ENCODE measurements around the gene RBFOX2. TPM values are rescaled to one million over a fixed set of nuclear protein-coding genes. Genes with fewer than 3 reads are reported as not detected.

The RBFOX2 gene, protein sequence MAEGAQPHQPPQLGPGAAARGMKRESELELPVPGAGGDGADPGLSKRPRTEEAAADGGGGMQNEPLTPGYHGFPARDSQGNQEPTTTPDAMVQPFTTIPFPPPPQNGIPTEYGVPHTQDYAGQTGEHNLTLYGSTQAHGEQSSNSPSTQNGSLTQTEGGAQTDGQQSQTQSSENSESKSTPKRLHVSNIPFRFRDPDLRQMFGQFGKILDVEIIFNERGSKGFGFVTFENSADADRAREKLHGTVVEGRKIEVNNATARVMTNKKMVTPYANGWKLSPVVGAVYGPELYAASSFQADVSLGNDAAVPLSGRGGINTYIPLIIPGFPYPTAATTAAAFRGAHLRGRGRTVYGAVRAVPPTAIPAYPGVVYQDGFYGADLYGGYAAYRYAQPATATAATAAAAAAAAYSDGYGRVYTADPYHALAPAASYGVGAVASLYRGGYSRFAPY
- polyA plus RNA-seq (2011; rRNA removed) (65.3 and 77.7 TPM in 2 replicates), polyA plus RNA-seq (2017; fragmentation: RNase III; extraction: RNeasy Plus Mini Kit Qiagen cat#74134 plus additional on column Dnase treatment) (30.3 to 32.0 TPM (median 30.4 TPM) in 3 replicates), polyA minus RNA-seq (2011; rRNA and poly(A)+ RNA removed) (110 and 111 TPM in 2 replicates)
- polyA plus RNA-seq (2012; cell fraction: cytosol; rRNA removed), result 47.3 and 52.3 TPM in 2 replicates
- polyA plus RNA-seq (2012; cell fraction: nucleus; rRNA removed), result 57.8 and 60.0 TPM in 2 replicates

DNA sequence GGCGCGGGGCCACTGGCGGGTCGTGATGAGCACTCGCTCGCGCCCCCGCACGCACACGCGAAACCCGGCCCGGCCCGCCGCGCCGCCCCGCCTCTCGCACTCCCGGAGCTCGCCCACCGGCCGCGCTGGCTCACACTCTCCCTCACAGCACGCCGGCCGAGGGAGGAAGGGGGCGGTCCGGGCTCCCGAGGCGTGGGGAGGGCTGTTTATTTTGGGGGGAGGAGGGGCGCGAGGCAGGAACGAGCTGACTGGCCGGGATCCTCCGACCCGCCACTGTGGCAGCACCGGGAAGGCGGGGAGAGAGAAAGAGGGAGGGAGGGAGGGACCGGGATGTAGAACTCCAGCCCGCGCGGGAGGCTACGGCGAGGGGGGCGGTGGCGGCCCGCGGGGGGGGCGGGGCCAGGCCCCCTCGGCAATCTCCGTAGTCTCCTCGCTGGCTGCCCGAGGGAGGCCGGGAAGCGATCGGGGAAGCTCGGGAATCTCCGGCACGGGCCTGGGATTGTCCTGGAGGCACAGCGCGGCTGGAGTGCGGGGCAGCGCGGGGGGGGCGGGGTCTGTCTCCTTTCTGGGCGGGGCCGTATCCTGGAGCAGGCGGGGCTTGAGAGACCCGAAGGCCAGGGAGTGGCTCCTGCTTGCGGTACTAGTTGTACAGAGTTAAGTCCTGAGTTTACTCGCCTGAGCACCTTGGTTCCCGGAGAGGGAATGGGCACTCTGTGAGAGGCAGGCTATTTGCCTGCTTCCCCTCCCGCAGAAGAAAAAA, at the start of gene RBFOX2:
RBFOX2 (minus strand) TSS at position 179 of the 760 bp plus-strand sequence. CDS start 399 bp downstream, outside the sequence.
- POLR2A ChIA-PET, result interaction anchor here (0.6 to 2.5 kb wide), 17 partner anchors 8 to 401 kb away, joined by 3 to 27 read pairs (median 5); no protein-coding TSS in a partner anchor
- WGBS (ENCODE audit: missing lambda C conversion rate), result 0% methylated on average over 1 of the region's 74 CpGs
- FAIRE-seq, result no peak
- H3K4me1 ChIP-seq, result peaks cover 12% of the 10 kb centered on the region; the same call in 2 of the 3 replicates
- peak; percentile 88 to 91 for DNase-seq (ENCODE audit: low read depth in 1 of 2, low spot score in 1 of 2)
- peak; percentile 70 to 82; a peak in 4 of 5 replicates for TF ChIP-seq JUN (IDR thresholded peaks at IDR 0.05)
- TF ChIP-seq, protein P1, sequence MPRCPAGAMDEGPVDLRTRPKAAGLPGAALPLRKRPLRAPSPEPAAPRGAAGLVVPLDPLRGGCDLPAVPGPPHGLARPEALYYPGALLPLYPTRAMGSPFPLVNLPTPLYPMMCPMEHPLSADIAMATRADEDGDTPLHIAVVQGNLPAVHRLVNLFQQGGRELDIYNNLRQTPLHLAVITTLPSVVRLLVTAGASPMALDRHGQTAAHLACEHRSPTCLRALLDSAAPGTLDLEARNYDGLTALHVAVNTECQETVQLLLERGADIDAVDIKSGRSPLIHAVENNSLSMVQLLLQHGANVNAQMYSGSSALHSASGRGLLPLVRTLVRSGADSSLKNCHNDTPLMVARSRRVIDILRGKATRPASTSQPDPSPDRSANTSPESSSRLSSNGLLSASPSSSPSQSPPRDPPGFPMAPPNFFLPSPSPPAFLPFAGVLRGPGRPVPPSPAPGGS (IDR thresholded peaks at IDR 0.05), result peak; percentile 61; the same call in 1 of the 3 replicates
- TF ChIP-seq POLR2A (IDR thresholded peaks at IDR 0.05; ENCODE audit: low read length), result peak; percentile 48
- TF ChIP-seq, protein P2, sequence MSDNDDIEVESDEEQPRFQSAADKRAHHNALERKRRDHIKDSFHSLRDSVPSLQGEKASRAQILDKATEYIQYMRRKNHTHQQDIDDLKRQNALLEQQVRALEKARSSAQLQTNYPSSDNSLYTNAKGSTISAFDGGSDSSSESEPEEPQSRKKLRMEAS (IDR thresholded peaks at IDR 0.05), result peak; percentile 37; the same call in 1 of the 2 replicates
- no peak for TF ChIP-seq FOSB (CRISPR knock-in tag; IDR thresholded peaks at IDR 0.05)
- CTCF ChIA-PET, result interaction anchor here (1.0 to 6.9 kb wide), 5 partner anchors 33 to 107 kb away, joined by 3 to 41 read pairs (median 3); no protein-coding TSS in a partner anchor
- H3K27ac ChIP-seq, result peak within 1 kb of the TSS; percentile 94 to 99
- peak; percentile 88 to 96 for ATAC-seq
- H3K4me2 ChIP-seq, result peak within 1 kb of the TSS; percentile 93
- peak within 1 kb of the TSS; percentile 98 for H3K4me3 ChIP-seq
- H3K9me3 ChIP-seq, result no peaks in the 10 kb centered on the region

DNA sequence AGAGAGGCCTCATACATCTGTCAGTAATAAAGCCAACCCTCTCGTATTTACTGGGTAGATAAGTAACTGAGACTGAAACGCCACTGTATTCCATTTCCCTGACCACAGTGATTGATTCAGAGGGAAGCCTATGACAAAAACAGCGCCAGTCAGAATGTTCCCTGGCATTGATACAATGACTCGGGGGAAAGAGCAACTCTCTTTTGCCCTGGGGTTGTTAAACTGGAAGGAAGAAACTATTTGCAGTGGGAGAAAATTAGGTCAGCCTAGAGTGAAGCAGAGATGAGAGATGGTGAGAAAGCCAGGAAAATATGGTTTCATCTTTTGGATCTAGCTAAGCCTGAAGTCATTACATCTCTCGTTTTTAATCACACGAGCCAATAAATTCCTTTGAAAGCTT, 48.6 kb upstream of the RBFOX2 start:
- ChIA-PET POLR2A (no interaction called here), CTCF (interaction anchor here (0.7 to 8.2 kb wide), 2 partner anchors 12 to 45 kb away, joined by 4 to 66 read pairs; no protein-coding TSS in a partner anchor)
- TF ChIP-seq HEYL (CRISPR knock-in tag; IDR thresholded peaks at IDR 0.05) (no peak), GATA3 (IDR thresholded peaks at IDR 0.05; ENCODE audit: borderline replicate concordance) (no peak), ZC3H11A (IDR thresholded peaks at IDR 0.05) (no peak), JUNB (IDR thresholded peaks at IDR 0.05) (no peak), PHF8 (IDR thresholded peaks at IDR 0.05; ENCODE audit: borderline replicate concordance, low read depth) (no peak), KDM1A (IDR thresholded peaks at IDR 0.05; ENCODE audit: low read depth) (no peak), NR3C1 (IDR thresholded peaks at IDR 0.05) (no peak), POLR2A (IDR thresholded peaks at IDR 0.05; ENCODE audit: low read length) (no peak), TP53 (CRISPR knock-in tag; IDR thresholded peaks at IDR 0.05) (no peak), EHMT2 (IDR thresholded peaks at IDR 0.05; ENCODE audit: low read depth) (no peak), HOXB13 (CRISPR knock-in tag; IDR thresholded peaks at IDR 0.05; ENCODE audit: low read depth) (no peak), CBX2 (IDR thresholded peaks at IDR 0.05; ENCODE audit: borderline replicate concordance, low read depth) (no peak), FOXS1 (CRISPR knock-in tag; IDR thresholded peaks at IDR 0.05) (no peak), MAZ (IDR thresholded peaks at IDR 0.05; ENCODE audit: borderline replicate concordance, low read depth, low read length) (no peak), ESRRA (IDR thresholded peaks at IDR 0.05; ENCODE audit: borderline replicate concordance, low read length) (no peak)
- TF ChIP-seq, protein P3, sequence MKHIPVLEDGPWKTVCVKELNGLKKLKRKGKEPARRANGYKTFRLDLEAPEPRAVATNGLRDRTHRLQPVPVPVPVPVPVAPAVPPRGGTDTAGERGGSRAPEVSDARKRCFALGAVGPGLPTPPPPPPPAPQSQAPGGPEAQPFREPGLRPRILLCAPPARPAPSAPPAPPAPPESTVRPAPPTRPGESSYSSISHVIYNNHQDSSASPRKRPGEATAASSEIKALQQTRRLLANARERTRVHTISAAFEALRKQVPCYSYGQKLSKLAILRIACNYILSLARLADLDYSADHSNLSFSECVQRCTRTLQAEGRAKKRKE (CRISPR knock-in tag; IDR thresholded peaks at IDR 0.05; ENCODE audit: low read depth), result no peak
- TF ChIP-seq, protein P4, sequence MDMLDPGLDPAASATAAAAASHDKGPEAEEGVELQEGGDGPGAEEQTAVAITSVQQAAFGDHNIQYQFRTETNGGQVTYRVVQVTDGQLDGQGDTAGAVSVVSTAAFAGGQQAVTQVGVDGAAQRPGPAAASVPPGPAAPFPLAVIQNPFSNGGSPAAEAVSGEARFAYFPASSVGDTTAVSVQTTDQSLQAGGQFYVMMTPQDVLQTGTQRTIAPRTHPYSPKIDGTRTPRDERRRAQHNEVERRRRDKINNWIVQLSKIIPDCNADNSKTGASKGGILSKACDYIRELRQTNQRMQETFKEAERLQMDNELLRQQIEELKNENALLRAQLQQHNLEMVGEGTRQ (IDR thresholded peaks at IDR 0.05), result no peak
- Histone ChIP-seq H3K27ac (no peak overlapping the region), H3K4me2 (no peak overlapping the region), H3K4me3 (no peak overlapping the region), H3K9me3 (no peaks in the 10 kb centered on the region), H3K4me1 (no peaks in the 10 kb centered on the region)
- ATAC-seq, result no peak
- FAIRE-seq, result no peak
- no peak for DNase-seq (ENCODE audit: low read depth in 1 of 2, low spot score in 1 of 2)
- WGBS (ENCODE audit: missing lambda C conversion rate), result 47% methylated on average over 6 of the region's 6 CpGs
